Activated T-cell treated with anti-CD3 and anti-CD28 coated beads for 4 hours (primary cell): Measurements from ENCODE around the gene PTPRN2.
"Not testable (repeated sequence)": the region's sequence is repeated elsewhere in the genome, so short reads cannot be mapped to it uniquely, and the experiment has no call there.

ENCODE experiments used
- DNase-seq: peaks from one replicate; pipeline ENCODE4 v3.0.0-alpha.2; 2020

The PTPRN2 gene

DNA sequence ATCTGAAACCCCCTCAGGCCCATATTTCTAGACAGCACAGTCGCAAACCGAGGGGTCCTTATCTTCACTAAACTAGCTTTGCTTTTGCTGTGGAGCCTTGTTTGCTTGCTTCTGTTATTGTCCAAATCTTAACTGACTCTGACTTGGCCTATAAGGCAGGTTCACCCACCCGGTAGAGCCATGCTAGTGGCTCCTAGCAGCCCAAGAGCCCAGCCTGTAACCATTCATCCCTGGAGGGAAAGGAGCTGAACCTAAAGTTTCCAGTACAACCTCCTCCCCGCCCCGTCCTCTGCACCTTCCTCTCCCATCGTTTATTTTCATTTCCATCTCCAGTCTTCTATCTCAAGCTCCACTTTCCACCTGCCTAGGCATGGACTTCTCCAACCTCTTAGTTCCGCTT lies 345.7 kb downstream of the PTPRN2 start:
- no peak for DNase-seq

- DNase-seq = no peak
Observed at GRCh38 chr7:158240801-158241200, 346.8 kb downstream of the PTPRN2 start.

GRCh38 chr7:158239290-158239981 lies 348.2 kb downstream of the PTPRN2 start:
- DNase-seq = no peak

GRCh38 chr7:158238616-158239289 lies 348.9 kb downstream of the PTPRN2 start:
- DNase-seq = no peak

GRCh38 chr7:158237672-158238335 lies 349.8 kb downstream of the PTPRN2 start:
- DNase-seq = no peak

DNA sequence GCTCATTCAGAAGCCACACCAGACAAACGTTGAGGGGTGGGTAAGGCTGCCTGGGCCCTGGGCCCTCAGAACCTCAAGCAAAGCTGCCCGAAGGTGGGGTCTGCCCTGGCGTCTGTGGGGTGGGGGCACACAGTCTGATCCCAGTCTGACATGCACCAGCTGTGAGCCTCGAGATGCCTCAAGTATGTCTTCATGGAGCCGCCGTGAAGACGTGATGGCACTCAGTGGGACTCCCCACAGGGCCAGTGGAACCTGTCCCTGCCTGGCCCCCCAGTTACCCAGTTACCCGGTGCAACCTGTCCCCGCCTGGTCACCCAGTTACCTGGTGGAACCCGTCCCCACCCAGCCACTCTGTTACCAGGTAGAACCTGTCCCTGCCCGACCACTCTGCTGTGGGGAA lies 351.2 kb downstream of the PTPRN2 start:
- DNase-seq = no peak

GRCh38 chr7:158235862-158236261 lies 351.8 kb downstream of the PTPRN2 start:
- DNase-seq = no peak

DNA sequence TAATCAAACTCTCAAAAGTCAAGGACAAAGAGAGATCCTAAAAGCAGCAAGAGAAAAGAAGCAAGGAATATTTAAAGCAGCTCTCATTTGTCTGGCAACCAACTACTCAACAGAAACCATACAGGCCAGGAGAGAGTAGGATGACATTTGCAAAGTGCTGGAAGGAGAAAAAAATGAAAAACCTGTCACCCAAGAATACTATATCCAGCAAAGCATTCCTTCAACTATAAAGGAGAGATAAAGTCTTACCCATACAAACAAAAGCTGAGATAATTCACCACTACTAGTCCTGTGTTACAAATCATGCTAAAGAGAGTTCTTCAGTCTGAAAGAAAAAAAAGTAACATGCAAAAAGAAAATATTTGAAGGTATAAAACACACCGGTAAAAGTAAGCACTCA lies 357.7 kb downstream of the PTPRN2 start:
- DNase-seq = no peak

- no peak for DNase-seq
Observed at GRCh38 chr7:158228986-158229385, 358.6 kb downstream of the PTPRN2 start.

- no peak for DNase-seq
Observed at GRCh38 chr7:158228131-158228530, 359.5 kb downstream of the PTPRN2 start.

GRCh38 chr7:158227258-158227984 lies 360.2 kb downstream of the PTPRN2 start:
- DNase-seq = no peak

GRCh38 chr7:158216198-158216597 lies 371.4 kb downstream of the PTPRN2 start:
- DNase-seq = no peak

GRCh38 chr7:158209435-158209834 lies 378.2 kb downstream of the PTPRN2 start:
- DNase-seq = no peak

DNA sequence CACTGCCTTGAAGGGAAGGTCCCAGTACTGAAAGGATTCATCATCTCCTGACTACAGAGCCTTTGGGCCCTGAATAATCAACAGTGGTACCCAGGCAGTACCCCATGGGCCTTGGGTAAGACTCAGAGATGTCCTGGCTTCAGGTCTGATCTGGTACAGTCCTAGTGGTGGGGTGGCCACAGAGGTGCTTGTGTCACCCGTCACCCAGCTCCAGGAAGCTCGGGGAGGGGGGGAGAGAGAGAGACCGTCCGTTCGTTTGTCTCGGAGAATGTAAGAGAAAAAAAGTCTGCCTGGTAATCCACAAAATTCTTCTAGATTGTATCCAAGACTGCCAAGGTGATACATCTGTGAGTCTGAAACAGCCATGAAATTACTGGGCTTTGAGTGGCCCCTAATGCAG lies 381.3 kb downstream of the PTPRN2 start:
- DNase-seq = no peak

GRCh38 chr7:158204453-158204852 lies 383.2 kb downstream of the PTPRN2 start:
- no peak for DNase-seq

DNA sequence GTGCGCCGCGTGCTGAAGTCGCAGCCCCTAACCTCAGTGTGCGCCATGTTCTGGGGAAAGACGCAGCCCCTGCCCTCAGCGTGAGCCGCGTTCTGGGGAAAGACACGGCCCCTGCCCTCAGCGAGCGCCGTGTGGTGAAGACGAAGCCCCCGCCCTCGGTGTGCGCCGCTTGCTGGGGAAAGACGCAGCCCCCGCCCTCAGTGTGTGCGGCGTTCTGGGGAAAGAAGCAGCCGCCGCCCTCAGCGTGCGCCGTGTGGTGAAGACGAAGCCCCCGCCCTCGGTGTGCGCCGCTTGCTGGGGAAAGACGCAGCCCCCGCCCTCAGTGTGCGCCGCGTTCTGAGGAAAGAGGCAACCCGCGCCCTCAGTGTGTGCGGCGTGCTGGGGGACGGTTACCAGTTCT lies 383.7 kb downstream of the PTPRN2 start:
- not testable (repeated sequence) for DNase-seq

DNA sequence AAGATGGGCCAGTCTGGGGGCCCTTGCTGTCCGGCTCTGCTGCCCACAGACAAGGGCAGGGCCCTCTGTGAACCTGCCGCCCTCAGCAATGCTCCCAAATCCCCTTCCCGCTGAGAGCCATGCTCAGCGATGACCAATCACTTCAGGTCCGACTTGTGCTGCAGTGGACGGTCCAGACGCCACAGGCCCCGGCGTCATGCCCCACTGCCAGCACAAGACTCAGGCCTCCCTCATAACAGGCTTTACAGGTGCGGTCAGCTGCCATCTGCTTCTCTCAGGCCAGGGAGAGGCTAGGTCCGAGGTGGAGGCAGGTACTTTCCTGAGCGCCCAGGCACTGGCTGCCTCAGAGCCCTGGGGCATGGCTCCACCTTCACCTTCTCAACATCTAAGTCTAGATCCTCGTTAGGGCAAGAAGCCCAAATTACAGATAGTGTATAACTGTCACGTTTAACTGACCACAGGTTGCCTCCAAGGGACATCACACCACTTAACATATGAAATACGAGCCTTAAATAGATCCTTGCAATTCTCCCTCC lies 393.2 kb downstream of the PTPRN2 start:
- no peak for DNase-seq

DNA sequence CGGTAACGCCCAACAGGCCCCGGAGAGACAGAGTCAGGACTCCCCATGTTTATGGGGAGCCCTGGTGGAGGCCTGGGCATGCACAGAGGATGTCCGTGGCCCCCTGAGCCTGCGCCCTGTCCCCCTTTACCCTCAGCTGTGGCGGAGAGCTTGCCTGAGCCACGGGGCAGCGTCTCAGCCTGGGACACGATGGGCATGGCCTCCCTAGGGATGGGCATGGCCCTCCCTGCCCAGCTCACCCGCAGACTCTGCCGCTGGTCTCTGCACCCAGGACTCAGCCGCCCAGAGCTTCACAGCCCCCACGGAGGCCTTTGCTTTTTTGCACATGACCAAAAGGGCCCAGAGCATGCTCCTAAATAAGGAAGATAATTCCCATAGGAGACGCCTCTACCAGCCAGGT lies 394.2 kb downstream of the PTPRN2 start:
- DNase-seq = no peak

GRCh38 chr7:158192956-158193355 lies 394.7 kb downstream of the PTPRN2 start:
- no peak for DNase-seq

- DNase-seq = no peak
Observed at GRCh38 chr7:158192184-158192835, 395.3 kb downstream of the PTPRN2 start.

GRCh38 chr7:158191671-158192070 lies 396.0 kb downstream of the PTPRN2 start:
- DNase-seq = no peak

DNA sequence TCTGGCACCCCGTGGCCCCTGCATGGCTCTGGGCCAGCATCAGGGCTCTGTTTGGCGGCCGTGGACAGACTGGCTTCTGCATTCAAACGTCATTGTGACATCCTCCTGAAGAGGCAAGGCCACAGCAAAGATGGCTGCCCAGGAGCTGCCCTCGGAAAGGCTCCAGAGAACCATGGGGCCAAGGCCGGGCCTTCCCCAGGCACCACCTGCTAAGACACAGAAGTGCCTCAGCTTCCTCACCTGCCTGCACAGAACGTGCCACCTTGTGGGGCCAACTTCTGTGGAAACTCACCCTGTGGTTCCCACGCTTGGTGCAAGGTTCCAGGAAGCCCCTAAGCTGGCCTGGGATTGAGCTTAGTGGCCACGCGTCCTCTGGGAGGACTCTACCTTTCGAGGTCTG lies 396.9 kb downstream of the PTPRN2 start:
- DNase-seq = no peak

GRCh38 chr7:158188676-158189075 lies 398.9 kb downstream of the PTPRN2 start:
- DNase-seq = no peak
